Endothelial cell of umbilical vein (primary cell): ENCODE results near the gene CAMTA1.

Experiments used
- POLR2A ChIP-seq: IDR thresholded peaks from 2 replicates; pipeline ENCODE4 v1.6.1; 2012; ENCODE audit warnings: low read depth, mild to moderate bottlenecking, control low read depth, low read length
- POLR2AphosphoS5 ChIP-seq: IDR thresholded peaks from 2 replicates; pipeline ENCODE4 v1.6.1; 2012; ENCODE audit warnings: low read depth, mild to moderate bottlenecking, control low read depth, low read length, moderate library complexity; ENCODE audit not compliant: insufficient read depth
- TF ChIP-seq, protein P1 (sequence below): IDR thresholded peaks from 2 replicates; pipeline ENCODE4 v1.6.1; 2011; ENCODE audit not compliant: insufficient read depth, insufficient read length
- TF ChIP-seq, protein P2 (sequence below), 2 donors: IDR thresholded peaks; 1 replicate in 1 of 2; 2 replicates in 1 of 2; pipeline ENCODE4 v1.5.1; 2011; ENCODE audit warnings: low read length in 2 of 2, mild to moderate bottlenecking in 2 of 2, moderate library complexity in 2 of 2, control low read depth in 1 of 2, inconsistent platforms in 1 of 2, low read depth in 1 of 2; ENCODE audit not compliant: insufficient read depth in 1 of 2; ENCODE audit errors: extremely low read depth in 1 of 2

DNA sequence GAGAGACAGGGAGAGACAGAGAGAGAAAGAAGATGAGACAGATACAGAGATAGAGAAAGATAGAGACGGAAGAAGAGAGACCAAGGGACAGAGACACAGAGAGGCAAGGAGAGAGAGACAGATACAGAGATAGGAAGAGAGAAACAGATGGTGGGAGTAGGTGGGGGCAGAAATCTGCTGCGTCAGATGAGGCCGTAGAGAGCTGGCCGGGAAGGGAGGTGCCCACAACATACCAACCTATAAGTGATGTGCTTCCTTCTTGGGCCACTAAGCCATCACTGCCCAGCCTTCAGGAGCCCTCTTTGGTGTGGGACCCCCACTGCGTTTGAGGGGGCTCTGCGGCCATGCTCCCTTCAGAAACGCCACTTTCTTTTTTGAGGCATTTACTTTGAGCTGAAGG is 678.3 kb downstream of the CAMTA1 start:
- TF ChIP-seq POLR2AphosphoS5 (no peak), POLR2A (no peak)
- TF ChIP-seq, protein P1, sequence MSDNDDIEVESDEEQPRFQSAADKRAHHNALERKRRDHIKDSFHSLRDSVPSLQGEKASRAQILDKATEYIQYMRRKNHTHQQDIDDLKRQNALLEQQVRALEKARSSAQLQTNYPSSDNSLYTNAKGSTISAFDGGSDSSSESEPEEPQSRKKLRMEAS = no peak
- TF ChIP-seq, protein P2, sequence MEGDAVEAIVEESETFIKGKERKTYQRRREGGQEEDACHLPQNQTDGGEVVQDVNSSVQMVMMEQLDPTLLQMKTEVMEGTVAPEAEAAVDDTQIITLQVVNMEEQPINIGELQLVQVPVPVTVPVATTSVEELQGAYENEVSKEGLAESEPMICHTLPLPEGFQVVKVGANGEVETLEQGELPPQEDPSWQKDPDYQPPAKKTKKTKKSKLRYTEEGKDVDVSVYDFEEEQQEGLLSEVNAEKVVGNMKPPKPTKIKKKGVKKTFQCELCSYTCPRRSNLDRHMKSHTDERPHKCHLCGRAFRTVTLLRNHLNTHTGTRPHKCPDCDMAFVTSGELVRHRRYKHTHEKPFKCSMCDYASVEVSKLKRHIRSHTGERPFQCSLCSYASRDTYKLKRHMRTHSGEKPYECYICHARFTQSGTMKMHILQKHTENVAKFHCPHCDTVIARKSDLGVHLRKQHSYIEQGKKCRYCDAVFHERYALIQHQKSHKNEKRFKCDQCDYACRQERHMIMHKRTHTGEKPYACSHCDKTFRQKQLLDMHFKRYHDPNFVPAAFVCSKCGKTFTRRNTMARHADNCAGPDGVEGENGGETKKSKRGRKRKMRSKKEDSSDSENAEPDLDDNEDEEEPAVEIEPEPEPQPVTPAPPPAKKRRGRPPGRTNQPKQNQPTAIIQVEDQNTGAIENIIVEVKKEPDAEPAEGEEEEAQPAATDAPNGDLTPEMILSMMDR (IDR thresholded peaks at IDR 0.05; ENCODE audit: extremely low read depth in 1 of 2, insufficient read depth in 1 of 2, low read depth in 1 of 2, low read length in 2 of 2) = no peak
